Measurements from ENCODE around the gene CISD3.

The CISD3 gene

DNA sequence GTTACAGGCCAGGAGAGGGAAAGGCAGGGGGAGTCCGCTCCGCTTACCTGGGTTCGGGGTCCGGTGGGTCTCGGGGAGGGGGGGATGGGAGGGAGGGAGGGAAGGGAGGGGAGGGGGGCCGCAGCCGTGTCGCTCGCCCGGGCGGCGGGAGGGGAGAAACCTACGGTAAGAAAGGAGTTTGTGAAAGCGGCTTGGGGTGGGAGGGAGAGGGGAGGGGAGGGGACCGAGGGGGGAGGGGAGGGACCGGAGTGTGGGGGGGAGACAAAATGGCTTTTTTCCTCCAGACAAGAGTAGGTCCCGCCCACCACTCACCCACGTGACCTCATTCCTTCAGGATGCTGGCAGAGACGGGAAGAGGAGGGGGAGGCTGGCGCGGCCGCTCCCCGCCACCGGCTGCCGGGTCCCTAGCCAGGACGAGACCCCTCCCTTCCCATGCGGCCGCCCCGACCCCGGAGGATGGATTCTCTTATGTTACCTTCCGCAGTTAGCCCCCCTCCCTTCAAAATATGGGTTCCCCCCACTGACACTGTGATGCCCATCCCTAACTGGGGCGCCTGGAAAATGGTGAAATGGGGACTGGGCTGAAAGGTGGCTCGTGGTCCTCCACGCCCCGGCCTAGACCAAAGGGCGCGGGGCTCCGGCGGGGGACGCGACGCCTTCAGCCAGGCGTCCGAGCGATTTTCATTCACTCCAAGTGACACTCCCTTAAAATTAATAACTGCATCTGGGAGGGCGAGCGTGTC lies 18.2 kb downstream of the CISD3 start, which contains the start of gene PCGF2 (continued):
- TF ChIP-seq SP2 (tag by site-specific recombination; IDR thresholded peaks at IDR 0.05) = peak; percentile 47; the same call in 1 of the 2 replicates
- TF ChIP-seq, protein P1, sequence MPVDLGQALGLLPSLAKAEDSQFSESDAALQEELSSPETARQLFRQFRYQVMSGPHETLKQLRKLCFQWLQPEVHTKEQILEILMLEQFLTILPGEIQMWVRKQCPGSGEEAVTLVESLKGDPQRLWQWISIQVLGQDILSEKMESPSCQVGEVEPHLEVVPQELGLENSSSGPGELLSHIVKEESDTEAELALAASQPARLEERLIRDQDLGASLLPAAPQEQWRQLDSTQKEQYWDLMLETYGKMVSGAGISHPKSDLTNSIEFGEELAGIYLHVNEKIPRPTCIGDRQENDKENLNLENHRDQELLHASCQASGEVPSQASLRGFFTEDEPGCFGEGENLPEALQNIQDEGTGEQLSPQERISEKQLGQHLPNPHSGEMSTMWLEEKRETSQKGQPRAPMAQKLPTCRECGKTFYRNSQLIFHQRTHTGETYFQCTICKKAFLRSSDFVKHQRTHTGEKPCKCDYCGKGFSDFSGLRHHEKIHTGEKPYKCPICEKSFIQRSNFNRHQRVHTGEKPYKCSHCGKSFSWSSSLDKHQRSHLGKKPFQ (tag by site-specific recombination; IDR thresholded peaks at IDR 0.05) = no peak
- TF ChIP-seq ZFP37 (tag by site-specific recombination; IDR thresholded peaks at IDR 0.05) = peak; percentile 67; the same call in 1 of the 2 replicates
- TF ChIP-seq ZNF677 (tag by site-specific recombination; IDR thresholded peaks at IDR 0.05) = no peak
- TF ChIP-seq ZNF501 (tag by site-specific recombination; IDR thresholded peaks at IDR 0.05) = 0 out of 2 replicates have a peak, but pooled peaks have one; percentile 35
- no peak for TF ChIP-seq GLIS2 (tag by site-specific recombination; IDR thresholded peaks at IDR 0.05)
- TF ChIP-seq MZF1 (tag by site-specific recombination; IDR thresholded peaks at IDR 0.05; ENCODE audit: borderline replicate concordance) = peak; percentile 53; the same call in 1 of the 2 replicates
- no peak for TF ChIP-seq ZNF223 (tag by site-specific recombination; IDR thresholded peaks at IDR 0.05)
- 0 out of 2 replicates have a peak, but pooled peaks have one; percentile 2 for TF ChIP-seq ZNF596 (tag by site-specific recombination; IDR thresholded peaks at IDR 0.05)
- TF ChIP-seq ZFP3 (tag by site-specific recombination; IDR thresholded peaks at IDR 0.05; ENCODE audit: low read depth) = no peak
- TF ChIP-seq ZNF785 (tag by site-specific recombination; IDR thresholded peaks at IDR 0.05) = no peak
- TF ChIP-seq ZNF433 (tag by site-specific recombination; IDR thresholded peaks at IDR 0.05; ENCODE audit: low read depth) = no peak
- no peak for TF ChIP-seq ZNF843 (tag by site-specific recombination; IDR thresholded peaks at IDR 0.05)
- TF ChIP-seq ZEB2 (tag by site-specific recombination; IDR thresholded peaks at IDR 0.05) = peak; percentile 39; the same call in 1 of the 2 replicates
- TF ChIP-seq, protein P2, sequence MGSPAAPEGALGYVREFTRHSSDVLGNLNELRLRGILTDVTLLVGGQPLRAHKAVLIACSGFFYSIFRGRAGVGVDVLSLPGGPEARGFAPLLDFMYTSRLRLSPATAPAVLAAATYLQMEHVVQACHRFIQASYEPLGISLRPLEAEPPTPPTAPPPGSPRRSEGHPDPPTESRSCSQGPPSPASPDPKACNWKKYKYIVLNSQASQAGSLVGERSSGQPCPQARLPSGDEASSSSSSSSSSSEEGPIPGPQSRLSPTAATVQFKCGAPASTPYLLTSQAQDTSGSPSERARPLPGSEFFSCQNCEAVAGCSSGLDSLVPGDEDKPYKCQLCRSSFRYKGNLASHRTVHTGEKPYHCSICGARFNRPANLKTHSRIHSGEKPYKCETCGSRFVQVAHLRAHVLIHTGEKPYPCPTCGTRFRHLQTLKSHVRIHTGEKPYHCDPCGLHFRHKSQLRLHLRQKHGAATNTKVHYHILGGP (tag by site-specific recombination; IDR thresholded peaks at IDR 0.05) = no peak
- TF ChIP-seq ZNF670 (tag by site-specific recombination; IDR thresholded peaks at IDR 0.05; ENCODE audit: low read depth) = no peak
- TF ChIP-seq, protein P3, sequence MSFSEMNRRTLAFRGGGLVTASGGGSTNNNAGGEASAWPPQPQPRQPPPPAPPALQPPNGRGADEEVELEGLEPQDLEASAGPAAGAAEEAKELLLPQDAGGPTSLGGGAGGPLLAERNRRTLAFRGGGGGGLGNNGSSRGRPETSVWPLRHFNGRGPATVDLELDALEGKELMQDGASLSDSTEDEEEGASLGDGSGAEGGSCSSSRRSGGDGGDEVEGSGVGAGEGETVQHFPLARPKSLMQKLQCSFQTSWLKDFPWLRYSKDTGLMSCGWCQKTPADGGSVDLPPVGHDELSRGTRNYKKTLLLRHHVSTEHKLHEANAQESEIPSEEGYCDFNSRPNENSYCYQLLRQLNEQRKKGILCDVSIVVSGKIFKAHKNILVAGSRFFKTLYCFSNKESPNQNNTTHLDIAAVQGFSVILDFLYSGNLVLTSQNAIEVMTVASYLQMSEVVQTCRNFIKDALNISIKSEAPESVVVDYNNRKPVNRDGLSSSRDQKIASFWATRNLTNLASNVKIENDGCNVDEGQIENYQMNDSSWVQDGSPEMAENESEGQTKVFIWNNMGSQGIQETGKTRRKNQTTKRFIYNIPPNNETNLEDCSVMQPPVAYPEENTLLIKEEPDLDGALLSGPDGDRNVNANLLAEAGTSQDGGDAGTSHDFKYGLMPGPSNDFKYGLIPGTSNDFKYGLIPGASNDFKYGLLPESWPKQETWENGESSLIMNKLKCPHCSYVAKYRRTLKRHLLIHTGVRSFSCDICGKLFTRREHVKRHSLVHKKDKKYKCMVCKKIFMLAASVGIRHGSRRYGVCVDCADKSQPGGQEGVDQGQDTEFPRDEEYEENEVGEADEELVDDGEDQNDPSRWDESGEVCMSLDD (tag by site-specific recombination; IDR thresholded peaks at IDR 0.05) = peak; percentile 82; the same call in 1 of the 2 replicates
- no peak for TF ChIP-seq ZNF571 (tag by site-specific recombination; IDR thresholded peaks at IDR 0.05)
- peak; percentile 93 for TF ChIP-seq ZBTB48 (tag by site-specific recombination; IDR thresholded peaks at IDR 0.05)
- TF ChIP-seq IKZF3 (tag by site-specific recombination; IDR thresholded peaks at IDR 0.05) = peak; percentile 98
- 0 out of 2 replicates have a peak, but pooled peaks have one; percentile 19 for TF ChIP-seq KLF10 (tag by site-specific recombination; IDR thresholded peaks at IDR 0.05)
- TF ChIP-seq ZNF174 (tag by site-specific recombination; IDR thresholded peaks at IDR 0.05) = no peak
- TF ChIP-seq, protein P4, sequence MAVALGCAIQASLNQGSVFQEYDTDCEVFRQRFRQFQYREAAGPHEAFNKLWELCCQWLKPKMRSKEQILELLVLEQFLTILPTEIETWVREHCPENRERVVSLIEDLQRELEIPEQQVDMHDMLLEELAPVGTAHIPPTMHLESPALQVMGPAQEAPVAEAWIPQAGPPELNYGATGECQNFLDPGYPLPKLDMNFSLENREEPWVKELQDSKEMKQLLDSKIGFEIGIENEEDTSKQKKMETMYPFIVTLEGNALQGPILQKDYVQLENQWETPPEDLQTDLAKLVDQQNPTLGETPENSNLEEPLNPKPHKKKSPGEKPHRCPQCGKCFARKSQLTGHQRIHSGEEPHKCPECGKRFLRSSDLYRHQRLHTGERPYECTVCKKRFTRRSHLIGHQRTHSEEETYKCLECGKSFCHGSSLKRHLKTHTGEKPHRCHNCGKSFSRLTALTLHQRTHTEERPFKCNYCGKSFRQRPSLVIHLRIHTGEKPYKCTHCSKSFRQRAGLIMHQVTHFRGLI (tag by site-specific recombination; IDR thresholded peaks at IDR 0.05) = no peak
- TF ChIP-seq, protein P5, sequence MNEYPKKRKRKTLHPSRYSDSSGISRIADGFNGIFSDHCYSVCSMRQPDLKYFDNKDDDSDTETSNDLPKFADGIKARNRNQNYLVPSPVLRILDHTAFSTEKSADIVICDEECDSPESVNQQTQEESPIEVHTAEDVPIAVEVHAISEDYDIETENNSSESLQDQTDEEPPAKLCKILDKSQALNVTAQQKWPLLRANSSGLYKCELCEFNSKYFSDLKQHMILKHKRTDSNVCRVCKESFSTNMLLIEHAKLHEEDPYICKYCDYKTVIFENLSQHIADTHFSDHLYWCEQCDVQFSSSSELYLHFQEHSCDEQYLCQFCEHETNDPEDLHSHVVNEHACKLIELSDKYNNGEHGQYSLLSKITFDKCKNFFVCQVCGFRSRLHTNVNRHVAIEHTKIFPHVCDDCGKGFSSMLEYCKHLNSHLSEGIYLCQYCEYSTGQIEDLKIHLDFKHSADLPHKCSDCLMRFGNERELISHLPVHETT (tag by site-specific recombination; IDR thresholded peaks at IDR 0.05) = no peak
- no peak for TF ChIP-seq ZNF701 (tag by site-specific recombination; IDR thresholded peaks at IDR 0.05)
- no peak for TF ChIP-seq ZNF155 (tag by site-specific recombination; IDR thresholded peaks at IDR 0.05)
- TF ChIP-seq EGR2 (tag by site-specific recombination; IDR thresholded peaks at IDR 0.05; ENCODE audit: low read depth) = peak; percentile 10
- TF ChIP-seq, protein P6, sequence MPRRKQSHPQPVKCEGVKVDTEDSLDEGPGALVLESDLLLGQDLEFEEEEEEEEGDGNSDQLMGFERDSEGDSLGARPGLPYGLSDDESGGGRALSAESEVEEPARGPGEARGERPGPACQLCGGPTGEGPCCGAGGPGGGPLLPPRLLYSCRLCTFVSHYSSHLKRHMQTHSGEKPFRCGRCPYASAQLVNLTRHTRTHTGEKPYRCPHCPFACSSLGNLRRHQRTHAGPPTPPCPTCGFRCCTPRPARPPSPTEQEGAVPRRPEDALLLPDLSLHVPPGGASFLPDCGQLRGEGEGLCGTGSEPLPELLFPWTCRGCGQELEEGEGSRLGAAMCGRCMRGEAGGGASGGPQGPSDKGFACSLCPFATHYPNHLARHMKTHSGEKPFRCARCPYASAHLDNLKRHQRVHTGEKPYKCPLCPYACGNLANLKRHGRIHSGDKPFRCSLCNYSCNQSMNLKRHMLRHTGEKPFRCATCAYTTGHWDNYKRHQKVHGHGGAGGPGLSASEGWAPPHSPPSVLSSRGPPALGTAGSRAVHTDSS (tag by site-specific recombination; IDR thresholded peaks at IDR 0.05) = no peak
- TF ChIP-seq ZNF658 (tag by site-specific recombination; IDR thresholded peaks at IDR 0.05) = no peak
- no peak; the same call in 1 of the 2 replicates for TF ChIP-seq ZNF324 (tag by site-specific recombination; IDR thresholded peaks at IDR 0.05)
- TF ChIP-seq ZNF555 (tag by site-specific recombination; conservative IDR thresholded peaks at IDR 0.05) = no peak

Measured in HEK293 (cell line).